Gastrocnemius medialis (tissue), 4 donors: ENCODE results near the gene KLF15.

Experiments
- CTCF ChIP-seq, 5 experiments: fragments of 450-650 bp in 3 of 5; fragments of 200-600 bp in 2 of 5; sonication (generic) in 2 of 5; IDR thresholded peaks in 4 of 5; conservative IDR thresholded peaks in 1 of 5; 1 replicate in 4 of 5; 2 replicates in 1 of 5; pipeline ENCODE4 v1.5.1; 2016 to 2019; ENCODE audit warnings: antibody characterized with exemption in 5 of 5, mild to moderate bottlenecking in 3 of 5, moderate library complexity in 3 of 5
- POLR2A ChIP-seq, 2 donors: fragments of 450-650 bp; IDR thresholded peaks; one replicate each; pipeline ENCODE4 v1.6.1; 2017; ENCODE audit warnings: antibody characterized with exemption in 2 of 2, mild to moderate bottlenecking in 2 of 2, moderate library complexity in 2 of 2

DNA sequence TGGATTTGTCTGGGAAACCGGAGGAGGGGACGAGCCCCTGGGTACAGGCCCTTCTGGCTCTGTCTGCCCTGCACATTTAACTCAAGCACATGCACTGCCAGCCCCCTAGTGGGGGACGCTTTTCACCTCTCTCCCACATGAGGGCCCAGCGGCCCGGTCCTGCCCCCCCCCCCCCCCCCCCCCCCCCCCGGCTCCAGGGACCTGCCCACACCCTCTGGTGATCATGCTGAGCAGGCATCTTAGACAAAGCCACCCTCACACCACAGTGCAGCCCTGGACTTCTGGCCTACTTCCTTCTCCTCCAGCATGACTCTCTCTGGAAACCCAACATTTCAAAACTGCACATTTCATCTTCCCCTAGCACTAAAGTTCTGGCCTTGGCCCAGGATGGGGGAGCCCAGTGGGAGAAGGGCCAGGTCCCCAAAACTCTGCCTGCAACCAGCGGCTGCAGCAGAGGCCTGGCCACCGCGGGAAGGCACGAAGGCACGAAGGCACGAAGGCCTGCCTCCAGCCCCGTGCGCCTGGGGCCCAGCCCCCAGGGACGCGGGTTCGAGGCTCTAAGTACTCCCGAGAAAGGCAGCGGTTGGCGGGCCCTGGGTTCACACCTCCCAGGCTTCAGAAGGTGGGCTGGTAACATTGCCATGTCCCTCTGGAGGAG, 14.1 kb downstream of the KLF15 start:
- TF ChIP-seq CTCF (IDR thresholded peaks at IDR 0.05 in 4 of 5, conservative IDR thresholded peaks at IDR 0.05 in 1 of 5) (no peak), POLR2A (IDR thresholded peaks at IDR 0.05) (no peak)
